Skeletal muscle tissue (tissue), 4 donors: ENCODE results near the gene RFPL1. TPM values are rescaled to one million over a fixed set of nuclear protein-coding genes. Genes with fewer than 3 reads are reported as not detected.
"Not testable (repeated sequence)": the region's sequence is repeated elsewhere in the genome, so short reads cannot be mapped to it uniquely, and the experiment has no call there.

ENCODE experiments used
- H3K27ac ChIP-seq: one replicate; pipeline ENCODE4 v1.7.0; 2013; ENCODE audit warnings: mild to moderate bottlenecking, low read depth, low read length, inconsistent platforms
- H3K27me3 ChIP-seq, 3 donors: one replicate each; pipeline ENCODE4 v1.7.0; 2013; ENCODE audit warnings: low read length in 3 of 3; ENCODE audit not compliant: control insufficient read depth in 3 of 3, insufficient read depth in 3 of 3
- H3K36me3 ChIP-seq, 3 donors: one replicate each; pipeline ENCODE4 v1.7.0; 2013; ENCODE audit warnings: low read length in 3 of 3; ENCODE audit not compliant: control insufficient read depth in 3 of 3, insufficient read depth in 3 of 3
- H3K4me1 ChIP-seq, 3 donors: one replicate each; pipeline ENCODE4 v1.7.0; 2013; ENCODE audit warnings: low read length in 3 of 3, mild to moderate bottlenecking in 3 of 3; ENCODE audit not compliant: control insufficient read depth in 3 of 3, insufficient read depth in 3 of 3
- H3K4me3 ChIP-seq, 3 donors: one replicate each; pipeline ENCODE4 v1.7.0; 2013; ENCODE audit warnings: low read length in 3 of 3
- H3K9ac ChIP-seq, 3 donors: one replicate each; pipeline ENCODE4 v1.7.0; 2013; ENCODE audit warnings: low read length in 3 of 3, mild to moderate bottlenecking in 3 of 3, moderate library complexity in 2 of 3, low read depth in 1 of 3
- H3K9me3 ChIP-seq, 3 donors: one replicate each; pipeline ENCODE4 v1.7.0; 2013; ENCODE audit warnings: low read length in 3 of 3; ENCODE audit not compliant: control insufficient read depth in 3 of 3
- total RNA-seq: library from RNA; depleted of rRNA; stranded (reverse); fragments of >200 nt; gene quantifications from one replicate; pipeline ENCODE4 v1.2.3, GENCODE V29; 2014
- donor health status: Osteomylitis.

RFPL1 gene
- total RNA-seq, 1 donor from 2014 or later: not detected

DNA sequence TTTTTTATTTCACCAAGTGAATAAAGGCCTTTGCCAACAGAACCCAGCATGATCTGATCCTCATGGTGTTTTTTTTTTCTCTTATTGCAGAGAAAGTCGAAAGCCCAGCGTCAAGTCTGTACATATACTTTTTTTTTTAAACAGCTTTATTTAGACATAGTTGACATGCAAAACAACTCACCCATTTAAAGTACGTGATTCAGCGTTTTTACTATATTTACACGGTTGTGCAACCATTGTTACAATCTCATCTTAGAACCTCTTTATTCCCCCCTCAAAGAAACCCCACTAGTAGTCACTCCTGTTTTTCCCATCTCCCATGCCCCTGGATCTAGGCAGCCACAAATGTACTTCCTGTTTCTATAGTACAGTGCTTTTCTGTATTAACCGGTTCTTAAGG, 29.4 kb upstream of the RFPL1 start:
- H3K9ac ChIP-seq: no peak overlapping the region
- H3K36me3 ChIP-seq: no peaks in the 10 kb centered on the region
- H3K4me1 ChIP-seq: no peaks in the 10 kb centered on the region
- H3K9me3 ChIP-seq: no peaks in the 10 kb centered on the region
- H3K27ac ChIP-seq: no peak overlapping the region
- H3K4me3 ChIP-seq: no peak overlapping the region
- H3K27me3 ChIP-seq: no peaks in the 10 kb centered on the region

DNA sequence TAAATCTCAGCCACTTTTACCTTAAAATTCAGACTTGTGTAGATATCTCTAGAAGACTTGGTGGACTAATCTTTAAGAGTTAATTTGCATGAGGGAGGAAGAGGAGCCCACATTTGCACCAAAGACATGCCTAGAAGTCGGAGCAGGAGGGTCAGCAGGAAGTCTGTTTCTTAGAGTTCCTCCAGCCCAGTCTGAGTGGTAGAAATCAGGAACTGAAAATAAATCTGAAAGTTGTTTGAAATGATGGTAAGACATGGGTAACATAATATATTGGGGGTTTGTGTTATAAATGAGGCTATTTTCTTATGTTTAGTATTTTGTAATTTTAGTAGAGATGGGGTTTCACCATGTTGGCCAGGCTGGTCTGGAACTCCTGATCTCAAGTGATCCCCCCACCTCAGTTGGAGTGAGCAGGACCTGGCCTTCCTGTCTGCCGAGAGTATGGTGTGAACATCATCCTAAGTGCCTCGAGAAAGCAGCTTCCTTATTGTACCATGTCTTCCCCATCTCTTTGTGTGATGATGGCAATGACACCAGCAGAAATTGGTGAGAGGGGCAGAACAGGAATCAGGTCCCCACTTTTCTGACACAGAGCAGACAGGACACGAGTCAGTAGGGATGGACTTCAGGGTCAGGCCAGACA, 26.7 kb upstream of the RFPL1 start:
- not testable (repeated sequence) for H3K27ac ChIP-seq, H3K4me3 ChIP-seq, H3K9ac ChIP-seq, H3K36me3 ChIP-seq, H3K9me3 ChIP-seq, H3K27me3 ChIP-seq
- H3K4me1 ChIP-seq: peaks cover 5 to 12% (median 6%) of the 10 kb centered on the region in 3 donors

DNA sequence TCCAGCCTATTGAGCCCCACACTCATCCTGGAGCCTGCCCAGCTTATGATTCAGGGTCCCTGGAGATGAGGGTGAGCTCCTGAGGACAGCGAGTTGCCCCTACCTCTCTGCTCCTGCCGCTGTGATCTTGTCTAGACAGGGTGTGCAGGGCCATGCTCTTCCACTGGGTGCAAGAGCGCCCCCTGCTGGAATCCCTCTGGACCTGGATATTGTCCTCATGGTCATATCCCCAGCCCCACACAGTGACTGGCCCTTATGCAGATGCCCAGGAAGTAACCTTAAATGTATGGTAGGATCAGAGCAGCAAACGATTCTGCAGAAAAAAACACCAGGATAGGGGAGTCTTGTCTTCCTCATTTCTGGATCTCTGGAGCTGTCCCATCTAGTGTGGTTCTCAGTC, 25.6 kb upstream of the RFPL1 start:
- H3K4me3 ChIP-seq, H3K27me3 ChIP-seq, H3K9me3 ChIP-seq, H3K36me3 ChIP-seq, H3K9ac ChIP-seq, H3K27ac ChIP-seq: not testable (repeated sequence)
- peaks cover 5 to 12% (median 6%) of the 10 kb centered on the region in 3 donors for H3K4me1 ChIP-seq

DNA sequence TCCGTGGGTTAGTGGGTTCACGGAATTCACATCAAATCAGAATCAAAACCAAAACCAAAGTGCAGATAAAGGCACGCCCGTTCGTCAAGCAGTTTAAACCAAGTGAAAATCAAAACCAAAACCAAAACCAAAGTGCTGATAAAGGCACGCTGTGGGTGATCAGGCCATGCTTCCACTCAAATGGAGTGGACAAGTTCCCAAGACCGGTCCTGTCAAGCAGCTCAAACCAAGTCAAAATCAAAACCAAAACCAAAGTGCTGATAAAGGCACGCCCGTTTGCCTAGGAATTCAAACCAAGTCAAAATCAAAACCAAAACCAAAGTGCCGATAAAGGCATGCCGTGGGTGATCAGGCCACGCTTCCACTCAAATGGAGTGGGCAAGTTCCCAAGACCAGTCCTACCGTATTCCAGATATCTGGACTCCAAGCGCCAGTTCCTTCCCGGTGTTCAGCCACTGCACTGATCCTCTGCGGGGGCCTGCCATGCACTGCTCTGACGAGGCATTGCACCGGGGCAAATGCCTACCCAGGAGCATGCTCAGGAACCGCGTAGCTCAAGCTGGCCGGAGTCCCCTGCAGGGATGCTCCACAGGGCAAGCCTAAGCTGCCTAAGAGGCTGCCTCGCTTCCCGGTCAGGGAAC, 23.3 kb upstream of the RFPL1 start:
- not testable (repeated sequence) for H3K27me3 ChIP-seq, H3K9me3 ChIP-seq, H3K36me3 ChIP-seq
- peak overlapping the region; percentile 69 to 86 (median 76) for H3K4me3 ChIP-seq
- peak overlapping the region; percentile 51 for H3K27ac ChIP-seq
- H3K9ac ChIP-seq: peak overlapping the region; percentile 61 to 76 (median 71)
- peaks cover 5 to 12% (median 6%) of the 10 kb centered on the region in 3 donors for H3K4me1 ChIP-seq

DNA sequence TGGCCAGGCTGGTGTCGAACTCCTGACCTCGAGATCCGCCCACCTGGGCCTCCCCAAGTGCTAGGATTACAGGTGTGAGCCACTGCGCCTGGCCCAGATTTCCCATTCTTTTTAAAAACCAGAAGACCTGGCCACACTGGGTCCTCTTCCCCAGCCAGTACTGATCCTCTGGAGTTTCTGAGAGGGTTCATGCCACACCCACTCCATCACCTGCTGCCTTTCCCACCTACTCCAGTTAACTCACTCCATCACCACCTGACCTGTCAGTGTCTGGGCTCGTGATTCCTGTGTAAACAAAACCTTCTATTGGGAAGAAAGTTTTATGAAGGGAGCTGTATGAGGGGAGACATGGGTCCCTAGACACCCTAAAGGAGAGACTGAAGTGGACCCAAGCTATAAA, 19.7 kb upstream of the RFPL1 start:
- not testable (repeated sequence) for H3K36me3 ChIP-seq, H3K4me3 ChIP-seq, H3K9me3 ChIP-seq, H3K9ac ChIP-seq, H3K27me3 ChIP-seq, H3K27ac ChIP-seq
- H3K4me1 ChIP-seq: peaks cover 5 to 12% (median 6%) of the 10 kb centered on the region in 3 donors

DNA sequence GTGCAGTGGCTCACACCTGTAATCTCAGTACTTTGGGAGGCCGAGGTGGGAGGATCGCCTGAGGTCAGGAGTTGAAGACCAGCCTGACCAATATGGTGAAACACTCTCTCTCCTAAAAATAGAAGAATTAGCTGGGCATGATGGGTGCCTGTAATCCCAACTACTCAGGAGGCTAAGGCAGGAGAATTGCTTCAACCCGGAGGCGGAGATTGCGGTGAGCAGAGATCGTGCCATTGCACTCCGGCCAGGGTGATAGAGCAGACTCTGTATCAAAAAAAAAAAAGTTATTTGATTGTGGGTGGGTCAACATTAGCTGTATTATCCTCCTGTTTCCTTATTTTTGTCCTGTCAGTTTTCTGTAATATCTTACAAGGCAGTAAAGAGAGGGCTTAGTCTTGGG, 11.9 kb upstream of the RFPL1 start:
- Histone ChIP-seq H3K9ac (no peak overlapping the region), H3K27me3 (peaks cover 0 to 13% (median 4%) of the 10 kb centered on the region in 3 donors), H3K36me3 (no peaks in the 10 kb centered on the region), H3K4me1 (no peaks in the 10 kb centered on the region), H3K4me3 (no peak overlapping the region), H3K9me3 (no peaks in the 10 kb centered on the region), H3K27ac (no peak overlapping the region)

DNA sequence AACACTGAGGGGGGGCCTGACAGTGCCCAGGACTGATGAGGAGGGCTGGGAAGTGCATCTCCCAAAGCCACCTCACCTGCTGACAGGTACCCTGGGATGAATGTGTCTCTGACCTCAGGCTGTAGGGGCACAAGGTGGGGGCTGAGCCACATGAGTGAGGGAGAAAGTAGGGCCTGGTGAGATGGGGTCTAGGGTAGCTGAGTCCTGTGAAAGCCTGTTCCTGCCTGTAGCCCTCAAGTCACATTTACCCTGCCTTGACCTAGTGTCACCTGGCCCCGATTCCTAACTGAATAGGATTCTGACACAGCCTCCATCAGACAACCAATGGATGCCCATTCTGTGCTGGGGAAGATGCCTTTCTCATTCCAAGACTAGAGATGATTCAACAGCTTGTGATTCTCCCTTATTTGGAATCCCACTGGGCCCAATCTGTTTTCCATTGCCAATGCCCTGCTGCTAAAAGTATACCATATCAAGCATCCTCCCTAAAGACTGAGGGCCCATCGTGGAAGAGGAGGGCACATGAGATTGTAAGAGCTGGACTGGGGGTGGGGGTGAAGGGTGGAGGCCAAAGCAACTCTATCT, 11.1 kb upstream of the RFPL1 start:
- Histone ChIP-seq H3K4me3 (no peak overlapping the region), H3K36me3 (no peaks in the 10 kb centered on the region), H3K9ac (no peak overlapping the region), H3K4me1 (no peaks in the 10 kb centered on the region), H3K27ac (no peak overlapping the region), H3K9me3 (no peaks in the 10 kb centered on the region), H3K27me3 (peaks cover 0 to 13% (median 7%) of the 10 kb centered on the region in 3 donors)

DNA sequence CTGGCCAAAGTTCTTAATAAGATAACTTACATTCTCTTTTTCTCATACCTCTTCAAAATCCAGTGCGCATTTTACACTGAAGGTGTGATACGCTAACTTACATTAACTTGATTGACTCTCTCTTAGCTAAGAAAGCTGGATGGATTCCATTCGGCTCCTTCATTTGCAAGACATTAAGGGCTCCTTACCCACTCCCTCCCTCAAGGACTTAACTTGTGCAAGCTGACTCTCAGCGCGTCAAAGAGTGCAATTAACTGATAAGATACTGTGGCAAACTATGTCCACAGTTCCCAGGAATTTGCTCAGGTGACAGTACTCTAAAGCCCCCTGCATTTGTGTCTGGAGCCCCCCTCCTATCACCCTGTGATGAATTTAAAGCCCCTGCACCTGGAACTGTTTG, 6.4 kb upstream of the RFPL1 start:
- Histone ChIP-seq H3K9ac (no peak overlapping the region), H3K4me3 (no peak overlapping the region), H3K36me3 (no peaks in the 10 kb centered on the region), H3K9me3 (no peaks in the 10 kb centered on the region), H3K27me3 (peaks cover 6 to 22% (median 17%) of the 10 kb centered on the region in 3 donors), H3K27ac (no peak overlapping the region), H3K4me1 (no peaks in the 10 kb centered on the region)

DNA sequence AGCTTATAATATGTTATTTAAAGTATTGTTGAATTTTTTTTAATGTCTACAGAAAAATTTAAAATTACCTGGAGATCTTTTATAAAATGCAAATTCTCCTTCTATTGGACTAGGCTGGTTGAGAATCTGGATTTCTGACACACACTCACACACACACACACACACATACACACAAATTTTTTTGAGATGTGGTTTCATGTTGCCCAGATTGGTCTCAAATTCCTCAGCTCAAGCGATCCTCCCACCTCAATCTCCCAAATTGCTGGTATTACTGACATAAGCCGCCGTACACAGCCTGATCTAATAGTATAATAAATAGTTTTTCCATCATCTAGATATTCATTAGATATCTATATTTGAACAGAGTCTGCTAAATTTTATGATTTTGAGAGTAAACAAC, 4.5 kb upstream of the RFPL1 start:
- Histone ChIP-seq H3K36me3 (no peaks in the 10 kb centered on the region), H3K9ac (no peak overlapping the region), H3K9me3 (no peaks in the 10 kb centered on the region), H3K4me1 (no peaks in the 10 kb centered on the region), H3K4me3 (no peak overlapping the region), H3K27ac (no peak overlapping the region), H3K27me3 (peaks cover 6 to 18% (median 17%) of the 10 kb centered on the region in 3 donors)

DNA sequence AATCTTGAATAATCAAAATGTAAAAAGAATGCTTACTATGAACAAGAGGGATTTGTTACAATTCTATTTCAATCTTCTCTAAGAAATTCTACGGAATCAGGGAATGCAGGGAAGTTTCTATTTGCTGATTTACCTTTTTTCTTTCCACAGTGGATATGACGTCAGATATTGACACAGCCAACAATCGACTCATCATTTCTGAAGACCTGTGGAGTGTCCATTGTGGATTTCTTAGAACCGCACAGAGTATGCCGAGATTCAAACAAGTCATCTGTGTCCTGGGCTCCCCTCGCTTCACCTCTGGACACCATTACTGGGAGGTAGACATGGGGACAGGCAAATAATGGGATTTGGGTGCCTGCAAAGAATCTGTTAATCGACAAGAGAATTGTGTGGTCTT, 4.1 kb upstream of the RFPL1 start:
- Histone ChIP-seq H3K27me3 (peaks cover 6 to 18% (median 17%) of the 10 kb centered on the region in 3 donors), H3K9me3 (no peaks in the 10 kb centered on the region), H3K36me3 (no peaks in the 10 kb centered on the region), H3K4me3 (no peak overlapping the region), H3K9ac (no peak overlapping the region), H3K4me1 (no peaks in the 10 kb centered on the region), H3K27ac (no peak overlapping the region)
